KMS-11 (cell line): ENCODE measurements around the gene MED31.

Experiments
- H2AFZ ChIP-seq: fragments of 200-600 bp; sonication (generic); 2 replicates; pipeline ENCODE4 v1.6.1; 2016; ENCODE audit warnings: antibody characterized with exemption, mixed run types, low read depth
- H3K27ac ChIP-seq: fragments of 200-600 bp; sonication (generic); 2 replicates; pipeline ENCODE4 v1.6.1; 2016; ENCODE audit warnings: mild to moderate bottlenecking, mixed run types
- H3K27me3 ChIP-seq: fragments of 200-600 bp; sonication (generic); 2 replicates; pipeline ENCODE4 v1.6.1; 2017; ENCODE audit warnings: mild to moderate bottlenecking, low read depth, mixed run types, moderate library complexity; ENCODE audit not compliant: insufficient read depth
- H3K36me3 ChIP-seq: fragments of 200-600 bp; sonication (generic); 2 replicates; pipeline ENCODE4 v1.6.1; 2017; ENCODE audit warnings: mild to moderate bottlenecking, mixed run types; ENCODE audit not compliant: insufficient read depth
- H3K4me1 ChIP-seq: fragments of 200-600 bp; sonication (generic); 2 replicates; pipeline ENCODE4 v1.6.1; 2016; ENCODE audit warnings: mild to moderate bottlenecking, low read depth, mixed run types; ENCODE audit not compliant: poor library complexity, severe bottlenecking
- H3K4me2 ChIP-seq: fragments of 200-600 bp; sonication (generic); 2 replicates; pipeline ENCODE4 v1.7.0; 2016; ENCODE audit warnings: mild to moderate bottlenecking, mixed run types
- H3K4me3 ChIP-seq: fragments of 200-600 bp; sonication (generic); IDR thresholded peaks from 2 replicates; pipeline ENCODE4 v1.6.1; 2017; ENCODE audit warnings: low read depth, low read length, mixed read lengths; ENCODE audit not compliant: insufficient read depth
- H3K79me2 ChIP-seq: fragments of 200-600 bp; sonication (generic); 2 replicates; pipeline ENCODE4 v1.6.1; 2016; ENCODE audit warnings: low read depth, mixed run types; ENCODE audit not compliant: insufficient read depth
- H3K9ac ChIP-seq: fragments of 200-600 bp; sonication (generic); 2 replicates; pipeline ENCODE4 v1.6.1; 2016; ENCODE audit warnings: mild to moderate bottlenecking, mixed run types
- H4K20me1 ChIP-seq: fragments of 200-600 bp; sonication (generic); 2 replicates; pipeline ENCODE4 v1.6.1; 2016; ENCODE audit warnings: mild to moderate bottlenecking, mixed run types; ENCODE audit not compliant: insufficient read depth
- CTCF ChIP-seq: fragments of 200-600 bp; sonication (generic); conservative IDR thresholded peaks from 2 replicates; pipeline ENCODE4 v1.6.1; 2017; ENCODE audit warnings: low read depth, mild to moderate bottlenecking, antibody characterized with exemption, low read length, moderate library complexity, mixed read lengths

Gene MED31

GRCh38 chr17:6632530-6632929, 18.9 kb downstream of the MED31 start:
- no peaks in the 10 kb centered on the region for H3K27me3 ChIP-seq
- H3K4me1 ChIP-seq: no peaks in the 10 kb centered on the region
- no peak overlapping the region for H3K27ac ChIP-seq
- no peak for TF ChIP-seq CTCF
- H3K4me2 ChIP-seq: no peak overlapping the region
- H3K9ac ChIP-seq: no peak overlapping the region
- H4K20me1 ChIP-seq: no peaks in the 10 kb centered on the region
- H3K36me3 ChIP-seq: no peaks in the 10 kb centered on the region
- H3K79me2 ChIP-seq: no peaks in the 10 kb centered on the region
- H2AFZ ChIP-seq: no peak overlapping the region
- H3K4me3 ChIP-seq: no peak overlapping the region

GRCh38 chr17:6630390-6630789, 21.0 kb downstream of the MED31 start:
- H3K79me2 ChIP-seq: no peaks in the 10 kb centered on the region
- no peaks in the 10 kb centered on the region for H3K36me3 ChIP-seq
- no peak for TF ChIP-seq CTCF
- no peak overlapping the region for H3K4me3 ChIP-seq
- H3K4me2 ChIP-seq: no peak overlapping the region
- H2AFZ ChIP-seq: no peak overlapping the region
- H3K4me1 ChIP-seq: no peaks in the 10 kb centered on the region
- H3K9ac ChIP-seq: no peak overlapping the region
- H4K20me1 ChIP-seq: no peaks in the 10 kb centered on the region
- no peak overlapping the region for H3K27ac ChIP-seq
- no peaks in the 10 kb centered on the region for H3K27me3 ChIP-seq

- Histone ChIP-seq H3K27me3 (no peaks in the 10 kb centered on the region), H2AFZ (no peak overlapping the region), H3K79me2 (no peaks in the 10 kb centered on the region), H3K36me3 (no peaks in the 10 kb centered on the region), H3K4me3 (no peak overlapping the region), H4K20me1 (no peaks in the 10 kb centered on the region), H3K4me1 (no peaks in the 10 kb centered on the region), H3K9ac (no peak overlapping the region), H3K4me2 (no peak overlapping the region), H3K27ac (no peak overlapping the region)
- no peak for TF ChIP-seq CTCF
Measured at GRCh38 chr17:6627019-6627418, 24.4 kb downstream of the MED31 start.

GRCh38 chr17:6626616-6627015, 24.8 kb downstream of the MED31 start:
- Histone ChIP-seq H3K27ac (no peak overlapping the region), H3K36me3 (no peaks in the 10 kb centered on the region)

More at GRCh38 chr17:6626616-6627015, 24.8 kb downstream of the MED31 start:
- no peak overlapping the region for H3K4me3 ChIP-seq
- no peaks in the 10 kb centered on the region for H3K27me3 ChIP-seq
- no peaks in the 10 kb centered on the region for H4K20me1 ChIP-seq
- no peak overlapping the region for H3K9ac ChIP-seq
- H3K4me2 ChIP-seq: no peak overlapping the region
- no peak overlapping the region for H2AFZ ChIP-seq
- no peak for TF ChIP-seq CTCF
- no peaks in the 10 kb centered on the region for H3K79me2 ChIP-seq
- no peaks in the 10 kb centered on the region for H3K4me1 ChIP-seq
